OCI-LY7 (cell line): ENCODE measurements around the gene GALNT2.

Experiments
- CTCF ChIP-seq: fragments of 200-600 bp; sonication (generic); conservative IDR thresholded peaks from 2 replicates; pipeline ENCODE4 v1.5.1; 2014; ENCODE audit warnings: mild to moderate bottlenecking, antibody characterized with exemption, low read length, moderate library complexity, mixed read lengths
- EZH2phosphoT487 ChIP-seq: fragments of 200-600 bp; sonication (generic); IDR thresholded peaks from 2 replicates; pipeline ENCODE4 v1.6.1; 2018; ENCODE audit warnings: low read depth, borderline replicate concordance, mild to moderate bottlenecking, mixed run types, antibody characterized with exemption, low read length, moderate library complexity, mixed read lengths

- TF ChIP-seq CTCF (no peak), EZH2phosphoT487 (no peak)
Observed at GRCh38 chr1:230189341-230189740, 122.3 kb downstream of the GALNT2 start.
